T47D (cell line): ENCODE results near the gene FRA10AC1.

Experiments
- DNase-seq, 2 experiments: peaks; one replicate each; pipeline versions ENCODE4 v3.0.0 to v3.0.0-alpha.2; 2011 to 2012; ENCODE audit warnings: low read depth in 1 of 2, low spot score in 1 of 2
- JUND ChIP-seq: IDR thresholded peaks from 2 replicates; pipeline ENCODE4 v1.6.1; 2012; ENCODE audit warnings: low read depth
- in situ Hi-C: cut with HindIII; loops from 2 replicates; pipeline ENCODE4 v1.10.0; 2016; ENCODE audit warnings: low sequenced_read_pairs, low pct_unique_long_range_greater_than_20kb

FRA10AC1 gene

GRCh38 chr10:93687737-93688136 lies 14.7 kb downstream of the FRA10AC1 start:
- TF ChIP-seq JUND: no peak
- in situ Hi-C loops: no loop called here
- DNase-seq: no peak

GRCh38 chr10:93680412-93681047 lies 21.9 kb downstream of the FRA10AC1 start:
- TF ChIP-seq JUND: no peak
- peak; percentile 20 to 75 for DNase-seq
- in situ Hi-C loops: no loop called here

GRCh38 chr10:93678805-93679587 lies 23.4 kb downstream of the FRA10AC1 start:
- no peak for TF ChIP-seq JUND
- in situ Hi-C loops: no loop called here
- no peak for DNase-seq

- DNase-seq: no peak
- in situ Hi-C loops: no loop called here
- TF ChIP-seq JUND: no peak
Measured at GRCh38 chr10:93678386-93678785, 24.0 kb downstream of the FRA10AC1 start.

- TF ChIP-seq JUND: no peak
- in situ Hi-C loops: no loop called here
- no peak for DNase-seq
Measured at GRCh38 chr10:93673791-93674190, 28.6 kb downstream of the FRA10AC1 start.

GRCh38 chr10:93672890-93673289 lies 29.5 kb downstream of the FRA10AC1 start:
- TF ChIP-seq JUND: no peak
- in situ Hi-C loops: no loop called here
- DNase-seq: no peak

- no peak for DNase-seq
Measured at GRCh38 chr10:93672022-93672678, 30.2 kb downstream of the FRA10AC1 start.

GRCh38 chr10:93671042-93671441 lies 31.4 kb downstream of the FRA10AC1 start:
- in situ Hi-C loops: no loop called here
- DNase-seq: no peak
- no peak for TF ChIP-seq JUND

More at GRCh38 chr10:93672022-93672678, 30.2 kb downstream of the FRA10AC1 start:
- no peak for TF ChIP-seq JUND
- in situ Hi-C loops: no loop called here

- DNase-seq: no peak
- in situ Hi-C loops: no loop called here
- no peak for TF ChIP-seq JUND
Measured at GRCh38 chr10:93670372-93670771, 32.0 kb downstream of the FRA10AC1 start.

- DNase-seq: no peak
- no peak for TF ChIP-seq JUND
- in situ Hi-C loops: no loop called here
Measured at GRCh38 chr10:93667795-93668194, 34.6 kb downstream of the FRA10AC1 start.

- in situ Hi-C loops: no loop called here
- no peak for TF ChIP-seq JUND
- DNase-seq: no peak
Measured at GRCh38 chr10:93666030-93666429, 36.4 kb downstream of the FRA10AC1 start.

GRCh38 chr10:93657757-93658156 lies 44.6 kb downstream of the FRA10AC1 start:
- TF ChIP-seq JUND: no peak
- in situ Hi-C loops: no loop called here
- no peak for DNase-seq

- TF ChIP-seq JUND: no peak
- DNase-seq: no peak
- in situ Hi-C loops: no loop called here
Measured at GRCh38 chr10:93656155-93656554, 46.2 kb downstream of the FRA10AC1 start.
